HepG2 (cell line): ENCODE data around the gene F2RL3. TPM values are rescaled to one million over a fixed set of nuclear protein-coding genes. Genes with fewer than 3 reads are reported as not detected.
A peak's percentile ranks its signal among the peaks of the same experiment; 100 is the strongest.

ENCODE experiments used
- FOSL2 ChIP-seq: sonication (generic); formaldehyde crosslinking; IDR thresholded peaks from 2 replicates; pipeline ENCODE4 v1.4.0; 2020; ENCODE audit warnings: missing genetic modification reagents
- GZF1 ChIP-seq: sonication (generic); formaldehyde crosslinking; IDR thresholded peaks from 2 replicates; pipeline ENCODE4 v1.5.1; 2020; ENCODE audit warnings: mild to moderate bottlenecking, missing genetic modification reagents
- RAD21 ChIP-seq: fragments of 450-650 bp; formaldehyde crosslinking; IDR thresholded peaks from 2 replicates; pipeline ENCODE4 v1.5.0; 2020; ENCODE audit warnings: mild to moderate bottlenecking
- SIN3A ChIP-seq: IDR thresholded peaks from 2 replicates; pipeline ENCODE4 v1.6.1; 2011; ENCODE audit warnings: low read depth, mild to moderate bottlenecking, control low read depth, low read length, borderline replicate concordance
- TBL1XR1 ChIP-seq: fragments of 150-350 bp; IDR thresholded peaks from 2 replicates; pipeline ENCODE4 v1.6.1; 2014; ENCODE audit warnings: borderline replicate concordance, low read length; ENCODE audit not compliant: partially characterized antibody
- ZNF335 ChIP-seq: sonication (generic); formaldehyde crosslinking; IDR thresholded peaks from 2 replicates; pipeline ENCODE4 v1.4.0; 2020; ENCODE audit warnings: missing genetic modification reagents
- polyA plus RNA-seq, 8 experiments: library from polyadenylated mRNA; depleted of rRNA in 3 of 8; stranded (reverse) in 7 of 8; unstranded in 1 of 8; fragments of >200 nt; fragmentation: Illumina TruSeq in 4 of 8; extraction: Trizol in 4 of 8; gene quantifications; 2 replicates each; pipeline versions ENCODE4 v1.2.1 to v1.2.3, GENCODE V29; 2011 to 2016; ENCODE audit warnings: low read depth in 4 of 8, missing spikeins in 1 of 8, mixed read lengths in 1 of 8; ENCODE audit not compliant: insufficient read depth in 1 of 8
- total RNA-seq, 5 experiments: library from RNA; depleted of rRNA; stranded (reverse); fragments of >200 nt; fragmentation: Illumina TruSeq; extraction: Trizol; gene quantifications; 2 replicates each; pipeline ENCODE4 v1.2.3, GENCODE V29; 2016; ENCODE audit warnings: low read depth in 1 of 5
- TF ChIP-seq, protein P1 (sequence below): sonication (generic); formaldehyde crosslinking; IDR thresholded peaks from 2 replicates; pipeline ENCODE4 v1.5.0; 2020; ENCODE audit warnings: mild to moderate bottlenecking, missing genetic modification reagents, borderline replicate concordance
- TF ChIP-seq, protein P2 (sequence below): sonication (generic); formaldehyde crosslinking; IDR thresholded peaks from 2 replicates; pipeline ENCODE4 v1.5.1; 2020; ENCODE audit warnings: mild to moderate bottlenecking, missing genetic modification reagents, moderate library complexity
- TF ChIP-seq, protein P3 (sequence below): IDR thresholded peaks from 2 replicates; pipeline ENCODE4 v1.6.1; 2016; ENCODE audit warnings: missing biosample characterization, missing genetic modification reagents, low read depth
- TF ChIP-seq, protein P4 (sequence below), 2 experiments: fragments of 450-650 bp in 1 of 2; sonication (generic) in 1 of 2; formaldehyde crosslinking; IDR thresholded peaks; 2 replicates each; pipeline versions ENCODE4 v1.5.0 to v1.8.0; 2020 to 2022; ENCODE audit warnings: mild to moderate bottlenecking in 1 of 2, missing genetic modification reagents in 1 of 2

Gene F2RL3
- total and polyA plus RNA-seq, 2 of the 13 experiments (the other 11 are each of a cell fraction or from before 2014, with no cell fraction given): not detected

DNA sequence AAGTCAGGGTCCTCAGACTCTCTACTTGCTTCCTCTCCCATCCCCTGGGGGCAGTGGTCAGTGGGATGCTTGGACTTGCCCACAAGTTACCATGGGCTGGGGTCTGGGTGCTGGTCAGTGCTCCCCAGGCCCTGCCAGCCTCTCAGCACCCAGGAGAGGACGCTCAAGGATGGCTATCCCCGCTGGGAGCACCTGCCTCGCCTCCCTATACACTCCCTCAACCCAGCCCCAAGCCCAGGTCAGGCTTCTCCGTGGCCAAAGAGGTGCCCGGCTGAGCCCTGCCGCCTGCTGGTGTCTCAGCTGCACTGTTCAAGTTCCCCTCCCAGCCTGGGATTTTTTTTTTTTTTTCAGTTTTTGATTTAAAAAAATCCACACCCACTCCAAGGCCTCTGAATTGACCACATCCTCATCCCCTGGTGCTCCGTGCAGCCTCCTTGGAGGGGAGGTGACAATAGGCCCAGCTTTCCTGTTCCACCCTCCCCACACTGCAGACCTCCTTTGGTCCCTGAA lies 10.8 kb downstream of the F2RL3 start (continued):
- TF ChIP-seq, protein P1, sequence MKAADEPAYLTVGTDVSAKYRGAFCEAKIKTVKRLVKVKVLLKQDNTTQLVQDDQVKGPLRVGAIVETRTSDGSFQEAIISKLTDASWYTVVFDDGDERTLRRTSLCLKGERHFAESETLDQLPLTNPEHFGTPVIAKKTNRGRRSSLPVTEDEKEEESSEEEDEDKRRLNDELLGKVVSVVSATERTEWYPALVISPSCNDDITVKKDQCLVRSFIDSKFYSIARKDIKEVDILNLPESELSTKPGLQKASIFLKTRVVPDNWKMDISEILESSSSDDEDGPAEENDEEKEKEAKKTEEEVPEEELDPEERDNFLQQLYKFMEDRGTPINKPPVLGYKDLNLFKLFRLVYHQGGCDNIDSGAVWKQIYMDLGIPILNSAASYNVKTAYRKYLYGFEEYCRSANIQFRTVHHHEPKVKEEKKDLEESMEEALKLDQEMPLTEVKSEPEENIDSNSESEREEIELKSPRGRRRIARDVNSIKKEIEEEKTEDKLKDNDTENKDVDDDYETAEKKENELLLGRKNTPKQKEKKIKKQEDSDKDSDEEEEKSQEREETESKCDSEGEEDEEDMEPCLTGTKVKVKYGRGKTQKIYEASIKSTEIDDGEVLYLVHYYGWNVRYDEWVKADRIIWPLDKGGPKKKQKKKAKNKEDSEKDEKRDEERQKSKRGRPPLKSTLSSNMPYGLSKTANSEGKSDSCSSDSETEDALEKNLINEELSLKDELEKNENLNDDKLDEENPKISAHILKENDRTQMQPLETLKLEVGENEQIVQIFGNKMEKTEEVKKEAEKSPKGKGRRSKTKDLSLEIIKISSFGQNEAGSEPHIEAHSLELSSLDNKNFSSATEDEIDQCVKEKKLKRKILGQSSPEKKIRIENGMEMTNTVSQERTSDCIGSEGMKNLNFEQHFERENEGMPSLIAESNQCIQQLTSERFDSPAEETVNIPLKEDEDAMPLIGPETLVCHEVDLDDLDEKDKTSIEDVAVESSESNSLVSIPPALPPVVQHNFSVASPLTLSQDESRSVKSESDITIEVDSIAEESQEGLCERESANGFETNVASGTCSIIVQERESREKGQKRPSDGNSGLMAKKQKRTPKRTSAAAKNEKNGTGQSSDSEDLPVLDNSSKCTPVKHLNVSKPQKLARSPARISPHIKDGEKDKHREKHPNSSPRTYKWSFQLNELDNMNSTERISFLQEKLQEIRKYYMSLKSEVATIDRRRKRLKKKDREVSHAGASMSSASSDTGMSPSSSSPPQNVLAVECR: no peak
- TF ChIP-seq, protein P2, sequence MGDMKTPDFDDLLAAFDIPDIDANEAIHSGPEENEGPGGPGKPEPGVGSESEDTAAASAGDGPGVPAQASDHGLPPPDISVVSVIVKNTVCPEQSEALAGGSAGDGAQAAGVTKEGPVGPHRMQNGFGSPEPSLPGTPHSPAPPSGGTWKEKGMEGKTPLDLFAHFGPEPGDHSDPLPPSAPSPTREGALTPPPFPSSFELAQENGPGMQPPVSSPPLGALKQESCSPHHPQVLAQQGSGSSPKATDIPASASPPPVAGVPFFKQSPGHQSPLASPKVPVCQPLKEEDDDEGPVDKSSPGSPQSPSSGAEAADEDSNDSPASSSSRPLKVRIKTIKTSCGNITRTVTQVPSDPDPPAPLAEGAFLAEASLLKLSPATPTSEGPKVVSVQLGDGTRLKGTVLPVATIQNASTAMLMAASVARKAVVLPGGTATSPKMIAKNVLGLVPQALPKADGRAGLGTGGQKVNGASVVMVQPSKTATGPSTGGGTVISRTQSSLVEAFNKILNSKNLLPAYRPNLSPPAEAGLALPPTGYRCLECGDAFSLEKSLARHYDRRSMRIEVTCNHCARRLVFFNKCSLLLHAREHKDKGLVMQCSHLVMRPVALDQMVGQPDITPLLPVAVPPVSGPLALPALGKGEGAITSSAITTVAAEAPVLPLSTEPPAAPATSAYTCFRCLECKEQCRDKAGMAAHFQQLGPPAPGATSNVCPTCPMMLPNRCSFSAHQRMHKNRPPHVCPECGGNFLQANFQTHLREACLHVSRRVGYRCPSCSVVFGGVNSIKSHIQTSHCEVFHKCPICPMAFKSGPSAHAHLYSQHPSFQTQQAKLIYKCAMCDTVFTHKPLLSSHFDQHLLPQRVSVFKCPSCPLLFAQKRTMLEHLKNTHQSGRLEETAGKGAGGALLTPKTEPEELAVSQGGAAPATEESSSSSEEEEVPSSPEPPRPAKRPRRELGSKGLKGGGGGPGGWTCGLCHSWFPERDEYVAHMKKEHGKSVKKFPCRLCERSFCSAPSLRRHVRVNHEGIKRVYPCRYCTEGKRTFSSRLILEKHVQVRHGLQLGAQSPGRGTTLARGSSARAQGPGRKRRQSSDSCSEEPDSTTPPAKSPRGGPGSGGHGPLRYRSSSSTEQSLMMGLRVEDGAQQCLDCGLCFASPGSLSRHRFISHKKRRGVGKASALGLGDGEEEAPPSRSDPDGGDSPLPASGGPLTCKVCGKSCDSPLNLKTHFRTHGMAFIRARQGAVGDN (CRISPR knock-in tag): peak; percentile 26; the same call in 1 of the 2 replicates
- TF ChIP-seq, protein P3, sequence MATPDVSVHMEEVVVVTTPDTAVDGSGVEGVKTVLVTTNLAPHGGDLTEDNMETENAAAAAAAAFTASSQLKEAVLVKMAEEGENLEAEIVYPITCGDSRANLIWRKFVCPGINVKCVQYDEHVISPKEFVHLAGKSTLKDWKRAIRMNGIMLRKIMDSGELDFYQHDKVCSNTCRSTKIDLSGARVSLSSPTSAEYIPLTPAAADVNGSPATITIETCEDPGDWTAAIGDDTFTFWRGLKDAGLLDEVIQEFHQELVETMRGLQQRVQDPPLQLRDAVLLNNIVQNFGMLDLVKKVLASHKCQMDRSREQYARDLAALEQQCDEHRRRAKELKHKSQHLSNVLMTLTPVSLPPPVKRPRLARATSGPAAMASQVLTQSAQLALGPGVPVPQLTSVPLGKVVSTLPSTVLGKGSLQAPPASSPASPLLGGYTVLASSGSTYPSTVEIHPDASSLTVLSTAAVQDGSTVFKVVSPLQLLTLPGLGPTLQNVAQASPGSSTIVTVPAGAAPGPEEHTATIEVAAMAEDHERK (CRISPR knock-in tag): no peak
- TF ChIP-seq TBL1XR1 (no peak), ZNF335 (CRISPR knock-in tag) (no peak), FOSL2 (CRISPR knock-in tag) (no peak), GZF1 (no peak), SIN3A (no peak), RAD21 (CRISPR knock-in tag) (peak; percentile 74)
- TF ChIP-seq, protein P4, sequence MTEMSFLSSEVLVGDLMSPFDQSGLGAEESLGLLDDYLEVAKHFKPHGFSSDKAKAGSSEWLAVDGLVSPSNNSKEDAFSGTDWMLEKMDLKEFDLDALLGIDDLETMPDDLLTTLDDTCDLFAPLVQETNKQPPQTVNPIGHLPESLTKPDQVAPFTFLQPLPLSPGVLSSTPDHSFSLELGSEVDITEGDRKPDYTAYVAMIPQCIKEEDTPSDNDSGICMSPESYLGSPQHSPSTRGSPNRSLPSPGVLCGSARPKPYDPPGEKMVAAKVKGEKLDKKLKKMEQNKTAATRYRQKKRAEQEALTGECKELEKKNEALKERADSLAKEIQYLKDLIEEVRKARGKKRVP (CRISPR knock-in tag; IDR thresholded peaks at IDR 0.05): no peak
